A549 (cell line): ENCODE data around the gene MTAP. TPM values are rescaled to one million over a fixed set of nuclear protein-coding genes. Genes with fewer than 3 reads are reported as not detected.

Experiments used
- ATAC-seq, 2 experiments: fragments of 200-7000 bp in 1 of 2; fragments of >200 bp in 1 of 2; cut with Nextera tagmentation in 1 of 2; cut with Tn5 transposase in 1 of 2; 3 replicates each; pipeline versions ENCODE4 v1.8.0 to v1.9.1; 2018 to 2020; ENCODE audit warnings: mild to moderate bottlenecking in 1 of 2, moderate library complexity in 1 of 2
- CTCF ChIA-PET: fragments of 300-600 bp; sonication (Branson Sonifier 250); formaldehyde crosslinking; extraction: SDS; loops from one replicate; lab custom pipeline; 2021; ENCODE audit warnings: antibody characterized with exemption, inconsistent platforms; lab: Yijun Ruan, JAX
- POLR2A ChIA-PET: fragments of 350-600 bp; formaldehyde crosslinking; extraction: SDS; loops from one replicate; lab custom pipeline; 2021; ENCODE audit warnings: antibody characterized with exemption, inconsistent platforms; lab: Yijun Ruan, JAX
- DNase-seq, 2 experiments: peaks; one replicate each; pipeline versions ENCODE4 v3.0.0 to v3.0.0-alpha.2; 2011 to 2016; ENCODE audit warnings: low read depth in 1 of 2, low spot score in 1 of 2
- FAIRE-seq: peaks from 2 replicates; lab custom pipeline; 2011; peaks lifted over from hg19 to GRCh38; lab: Jason Lieb, UNC
- H3K27ac ChIP-seq, 2 experiments: fragments of >200 bp; sonication (Bioruptor Twin); formaldehyde crosslinking; 3 replicates each; pipeline ENCODE4 v1.5.1; 2016 to 2017
- H3K4me1 ChIP-seq: fragments of >200 bp; sonication (Bioruptor Twin); formaldehyde crosslinking; 3 replicates; pipeline ENCODE4 v1.6.1; 2016
- H3K4me2 ChIP-seq: fragments of >200 bp; sonication (Bioruptor Twin); formaldehyde crosslinking; 3 replicates; pipeline ENCODE4 v1.6.1; 2016
- H3K4me3 ChIP-seq: fragments of >200 bp; sonication (Bioruptor Twin); formaldehyde crosslinking; 3 replicates; pipeline ENCODE4 v1.5.1; 2016
- H3K9me3 ChIP-seq: fragments of >200 bp; sonication (Bioruptor Twin); formaldehyde crosslinking; 3 replicates; pipeline ENCODE4 v1.6.1; 2016
- BHLHE40 ChIP-seq: IDR thresholded peaks from 2 replicates; pipeline ENCODE4 v1.6.1; 2012; ENCODE audit warnings: low read depth, low read length, inconsistent platforms
- CBX8 ChIP-seq: fragments of 200-600 bp; sonication (generic); IDR thresholded peaks from 2 replicates; pipeline ENCODE4 v1.6.1; 2016
- CHD2 ChIP-seq: fragments of 150-350 bp; IDR thresholded peaks from 2 replicates; pipeline ENCODE4 v1.6.1; 2014; ENCODE audit warnings: low read length; ENCODE audit not compliant: partially characterized antibody
- EHF ChIP-seq: fragments of 250-450 bp; sonication (Bioruptor Pico); IDR thresholded peaks from 2 replicates; pipeline ENCODE4 v1.5.0; 2020; ENCODE audit warnings: mild to moderate bottlenecking
- FOSL2 ChIP-seq, 2 experiments: fragments of 450-650 bp in 1 of 2; fragments of >200 bp in 1 of 2; sonication (Bioruptor Twin) in 1 of 2; formaldehyde crosslinking; IDR thresholded peaks; 2 replicates each; pipeline versions ENCODE4 v1.5.0 to v1.6.1; 2016 to 2020; ENCODE audit warnings: mild to moderate bottlenecking in 1 of 2, moderate library complexity in 1 of 2
- GATA3 ChIP-seq: IDR thresholded peaks from 2 replicates; pipeline ENCODE4 v1.6.1; 2012; ENCODE audit warnings: borderline replicate concordance
- HDAC2 ChIP-seq: fragments of 200-600 bp; sonication (generic); IDR thresholded peaks from 2 replicates; pipeline ENCODE4 v1.6.1; 2016
- HEYL ChIP-seq: fragments of 250-450 bp; sonication (Bioruptor Pico); IDR thresholded peaks from 2 replicates; pipeline ENCODE4 v1.8.0; 2021; ENCODE audit warnings: mild to moderate bottlenecking, moderate library complexity
- HOXB13 ChIP-seq: fragments of 250-450 bp; sonication (Bioruptor Pico); IDR thresholded peaks from 2 replicates; pipeline ENCODE4 v1.5.0; 2020; ENCODE audit warnings: low read depth, mild to moderate bottlenecking, moderate library complexity
- JUN ChIP-seq, 2 experiments: fragments of >200 bp; sonication (Bioruptor Twin); formaldehyde crosslinking; IDR thresholded peaks; 2 replicates in 1 of 2; 3 replicates in 1 of 2; pipeline ENCODE4 v1.6.1; 2016 to 2017
- JUNB ChIP-seq: fragments of >200 bp; sonication (Bioruptor Twin); formaldehyde crosslinking; IDR thresholded peaks from 2 replicates; pipeline ENCODE4 v1.6.1; 2016
- MAZ ChIP-seq: fragments of 150-350 bp; IDR thresholded peaks from 2 replicates; pipeline ENCODE4 v1.6.1; 2014; ENCODE audit warnings: antibody characterized with exemption, low read depth, low read length, borderline replicate concordance
- MYC ChIP-seq: IDR thresholded peaks from 2 replicates; pipeline ENCODE4 v1.6.1; 2012; ENCODE audit warnings: mild to moderate bottlenecking, inconsistent platforms, low read length, improper control_type of control experiment, borderline replicate concordance
- NFE2L2 ChIP-seq: fragments of 150-350 bp; conservative IDR thresholded peaks from 2 replicates; pipeline ENCODE4 v1.6.1; 2014; ENCODE audit warnings: low read length
- PHF8 ChIP-seq: fragments of 200-600 bp; sonication (generic); IDR thresholded peaks from 2 replicates; pipeline ENCODE4 v1.6.1; 2016; ENCODE audit warnings: low read depth, mild to moderate bottlenecking, antibody characterized with exemption, moderate library complexity, borderline replicate concordance
- POLR2A ChIP-seq: IDR thresholded peaks from 2 replicates; pipeline ENCODE4 v1.6.1; 2012; ENCODE audit warnings: mild to moderate bottlenecking, low read length
- POLR2AphosphoS2 ChIP-seq: conservative IDR thresholded peaks from 2 replicates; pipeline ENCODE4 v1.6.1; 2012; ENCODE audit warnings: low read length, improper control_type of control experiment, inconsistent platforms
- RARB ChIP-seq: fragments of 250-450 bp; sonication (Bioruptor Pico); IDR thresholded peaks from 2 replicates; pipeline ENCODE4 v1.8.0; 2021; ENCODE audit warnings: mild to moderate bottlenecking, moderate library complexity
- RNF2 ChIP-seq: fragments of 200-600 bp; sonication (generic); IDR thresholded peaks from 2 replicates; pipeline ENCODE4 v1.6.1; 2016; ENCODE audit warnings: low read depth, mild to moderate bottlenecking, antibody characterized with exemption, moderate library complexity, borderline replicate concordance
- TFCP2L1 ChIP-seq: fragments of 250-450 bp; sonication (Bioruptor Pico); IDR thresholded peaks from 2 replicates; pipeline ENCODE4 v1.5.0; 2021; ENCODE audit warnings: mild to moderate bottlenecking
- ZFP36 ChIP-seq: fragments of 450-650 bp; IDR thresholded peaks from 2 replicates; pipeline ENCODE4 v1.6.1; 2014; ENCODE audit warnings: borderline replicate concordance; ENCODE audit not compliant: partially characterized antibody
- WGBS: methylation state at CpG from one replicate; pipeline ENCODE4 v1.1.6; 2017; ENCODE audit errors: missing lambda C conversion rate; 5-methylcytosine and 5-hydroxymethylcytosine counted together
- polyA plus RNA-seq, 4 experiments: library from polyadenylated mRNA; depleted of rRNA in 3 of 4; stranded (reverse); fragments of >200 nt; fragmentation: RNase III in 1 of 4; extraction: RNeasy Plus Mini Kit Qiagen cat#74134 plus additional on column Dnase treatment in 1 of 4; gene quantifications; 2 replicates in 3 of 4; 3 replicates in 1 of 4; pipeline ENCODE4 v1.2.3, GENCODE V29; 2011 to 2017
- TF ChIP-seq, protein P1 (sequence below): fragments of 150-350 bp; IDR thresholded peaks from 2 replicates; pipeline ENCODE4 v1.6.1; 2014; ENCODE audit warnings: low read depth, mild to moderate bottlenecking, low read length
- TF ChIP-seq, protein P2 (sequence below): fragments of >200 bp; sonication (Bioruptor Twin); formaldehyde crosslinking; IDR thresholded peaks from 3 replicates; pipeline ENCODE4 v1.5.1; 2016
- TF ChIP-seq, protein P3 (sequence below): IDR thresholded peaks from 2 replicates; pipeline ENCODE4 v1.6.1; 2012; ENCODE audit warnings: low read depth, borderline replicate concordance

MTAP gene
- polyA plus RNA-seq, 2 of the 4 experiments (the other 2 are of a cell fraction), result 4.1 to 35.6 TPM

DNA sequence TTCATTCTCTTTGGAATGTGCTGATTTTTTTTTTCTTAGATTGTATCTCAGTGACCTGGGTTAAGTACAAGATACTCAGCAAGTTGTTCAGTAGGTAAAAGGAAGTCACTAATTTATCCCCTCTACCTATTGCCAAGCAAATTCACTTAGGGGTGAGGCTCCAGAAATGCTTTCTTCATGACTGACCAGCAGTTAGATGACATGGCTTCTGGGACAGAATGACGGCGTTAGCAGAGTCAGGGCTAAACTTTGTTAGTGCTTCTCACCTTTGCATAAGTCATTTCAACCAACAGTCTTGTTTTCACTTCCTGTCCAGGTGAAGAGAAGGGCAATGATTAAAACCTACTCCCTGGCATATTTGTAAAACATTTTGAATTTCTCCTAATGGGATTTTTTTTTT, 20.2 kb upstream of the MTAP start:
- CTCF ChIA-PET, result interaction anchor here (0.9 to 1.6 kb wide), 2 partner anchors 8 to 348 kb away, joined by 3 to 5 read pairs; no protein-coding TSS in a partner anchor
- Histone ChIP-seq H3K4me3 (no peak overlapping the region), H3K4me1 (0 out of 3 replicates have a peak, but pooled peaks cover 12% of the 10 kb centered on the region)
- no peak for DNase-seq
- no peak for TF ChIP-seq JUN (IDR thresholded peaks at IDR 0.05)
- TF ChIP-seq HOXB13 (CRISPR knock-in tag), result no peak
- TF ChIP-seq BHLHE40, result no peak
- TF ChIP-seq CBX8, result no peak
- TF ChIP-seq NFE2L2, result no peak
- no peak for TF ChIP-seq MAZ
- TF ChIP-seq JUNB, result no peak
- TF ChIP-seq, protein P1, sequence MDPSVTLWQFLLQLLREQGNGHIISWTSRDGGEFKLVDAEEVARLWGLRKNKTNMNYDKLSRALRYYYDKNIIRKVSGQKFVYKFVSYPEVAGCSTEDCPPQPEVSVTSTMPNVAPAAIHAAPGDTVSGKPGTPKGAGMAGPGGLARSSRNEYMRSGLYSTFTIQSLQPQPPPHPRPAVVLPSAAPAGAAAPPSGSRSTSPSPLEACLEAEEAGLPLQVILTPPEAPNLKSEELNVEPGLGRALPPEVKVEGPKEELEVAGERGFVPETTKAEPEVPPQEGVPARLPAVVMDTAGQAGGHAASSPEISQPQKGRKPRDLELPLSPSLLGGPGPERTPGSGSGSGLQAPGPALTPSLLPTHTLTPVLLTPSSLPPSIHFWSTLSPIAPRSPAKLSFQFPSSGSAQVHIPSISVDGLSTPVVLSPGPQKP, result no peak
- TF ChIP-seq RNF2, result no peak
- no peak for TF ChIP-seq PHF8
- TF ChIP-seq FOSL2 (IDR thresholded peaks at IDR 0.05), result no peak
- no peak for TF ChIP-seq FOSL2 (CRISPR knock-in tag; IDR thresholded peaks at IDR 0.05)
- TF ChIP-seq RARB (CRISPR knock-in tag), result no peak
- TF ChIP-seq, protein P2, sequence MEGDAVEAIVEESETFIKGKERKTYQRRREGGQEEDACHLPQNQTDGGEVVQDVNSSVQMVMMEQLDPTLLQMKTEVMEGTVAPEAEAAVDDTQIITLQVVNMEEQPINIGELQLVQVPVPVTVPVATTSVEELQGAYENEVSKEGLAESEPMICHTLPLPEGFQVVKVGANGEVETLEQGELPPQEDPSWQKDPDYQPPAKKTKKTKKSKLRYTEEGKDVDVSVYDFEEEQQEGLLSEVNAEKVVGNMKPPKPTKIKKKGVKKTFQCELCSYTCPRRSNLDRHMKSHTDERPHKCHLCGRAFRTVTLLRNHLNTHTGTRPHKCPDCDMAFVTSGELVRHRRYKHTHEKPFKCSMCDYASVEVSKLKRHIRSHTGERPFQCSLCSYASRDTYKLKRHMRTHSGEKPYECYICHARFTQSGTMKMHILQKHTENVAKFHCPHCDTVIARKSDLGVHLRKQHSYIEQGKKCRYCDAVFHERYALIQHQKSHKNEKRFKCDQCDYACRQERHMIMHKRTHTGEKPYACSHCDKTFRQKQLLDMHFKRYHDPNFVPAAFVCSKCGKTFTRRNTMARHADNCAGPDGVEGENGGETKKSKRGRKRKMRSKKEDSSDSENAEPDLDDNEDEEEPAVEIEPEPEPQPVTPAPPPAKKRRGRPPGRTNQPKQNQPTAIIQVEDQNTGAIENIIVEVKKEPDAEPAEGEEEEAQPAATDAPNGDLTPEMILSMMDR, result no peak
- TF ChIP-seq MYC, result no peak
- TF ChIP-seq TFCP2L1 (CRISPR knock-in tag), result no peak
- no peak for TF ChIP-seq GATA3
- TF ChIP-seq ZFP36, result no peak
- TF ChIP-seq POLR2AphosphoS2, result no peak
- TF ChIP-seq EHF, result no peak
- TF ChIP-seq, all 56 proteins: peak for 0
- Histone ChIP-seq H3K9me3 (no peaks in the 10 kb centered on the region), H3K27ac (no peak overlapping the region), H3K4me2 (peak overlapping the region; percentile 7; the same call in 2 of the 3 replicates)
- FAIRE-seq, result no peak
- WGBS, result 86% methylated on average over 2 of the region's 2 CpGs
- ATAC-seq, result no peak
- POLR2A ChIA-PET, result no interaction called here

DNA sequence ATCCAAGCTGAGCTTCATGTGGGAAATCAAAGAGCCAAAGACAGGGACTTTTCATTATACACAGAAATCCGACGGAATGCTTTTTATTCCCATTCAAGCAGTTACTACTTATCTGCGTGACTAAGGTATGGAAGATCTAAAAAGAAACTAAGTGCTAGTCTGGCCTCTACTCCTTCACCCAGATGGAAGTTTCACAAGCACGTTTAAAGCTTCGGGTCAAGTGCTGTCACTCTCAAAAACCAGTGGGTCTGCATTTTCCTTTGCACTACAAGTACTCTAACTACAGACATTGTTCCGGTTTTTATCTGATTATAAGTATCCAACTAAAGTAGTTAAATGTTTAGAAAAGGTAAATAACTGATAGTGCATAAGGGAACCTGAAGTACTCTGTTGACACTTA, 13.7 kb upstream of the MTAP start:
- H3K4me3 ChIP-seq, result no peak overlapping the region
- 58% methylated on average over 6 of the region's 6 CpGs for WGBS
- peak; percentile 67 for FAIRE-seq
- ChIA-PET POLR2A (interaction anchor here (0.8 kb wide), 1 partner anchor 229 kb away, joined by 3 read pairs; no protein-coding TSS in a partner anchor), CTCF (interaction anchor here (0.6 to 3.4 kb wide), 53 partner anchors 9 to 594 kb away, joined by 3 to 25 read pairs (median 4); no protein-coding TSS in a partner anchor)
- TF ChIP-seq EHF (no peak), POLR2A (no peak), RARB (CRISPR knock-in tag) (no peak), CHD2 (no peak), HEYL (CRISPR knock-in tag) (no peak), MYC (no peak), HDAC2 (no peak)
- TF ChIP-seq, protein P3, sequence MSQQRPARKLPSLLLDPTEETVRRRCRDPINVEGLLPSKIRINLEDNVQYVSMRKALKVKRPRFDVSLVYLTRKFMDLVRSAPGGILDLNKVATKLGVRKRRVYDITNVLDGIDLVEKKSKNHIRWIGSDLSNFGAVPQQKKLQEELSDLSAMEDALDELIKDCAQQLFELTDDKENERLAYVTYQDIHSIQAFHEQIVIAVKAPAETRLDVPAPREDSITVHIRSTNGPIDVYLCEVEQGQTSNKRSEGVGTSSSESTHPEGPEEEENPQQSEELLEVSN, result no peak
- no peaks in the 10 kb centered on the region for H3K9me3 ChIP-seq
- H3K4me1 ChIP-seq, result peaks cover 15% of the 10 kb centered on the region
- peak overlapping the region; percentile 65 to 68 for H3K27ac ChIP-seq
- DNase-seq, result no peak
- H3K4me2 ChIP-seq, result peak overlapping the region; percentile 55
- no peak for ATAC-seq
